ENCODE data around the gene CCDC137. TPM values are rescaled to one million over a fixed set of nuclear protein-coding genes. Genes with fewer than 3 reads are reported as not detected.

The CCDC137 gene
- total RNA-seq, 2 experiments from 2014 or later, result 34.0 to 36.8 TPM

- H3K4me1 Mint-ChIP-seq (ENCODE audit: low read depth), result peaks cover 18% of the 10 kb centered on the region
- intact Hi-C loops (cut with micrococcal nuclease), result no loop called here
- H3K27me3 Mint-ChIP-seq, result no peaks in the 10 kb centered on the region
- ChIA-PET POLR2A (interaction anchor here (1.0 to 1.3 kb wide), 2 partner anchors 30 to 32 kb away, joined by 3 to 4 read pairs; partner anchors contain the start of genes ARL16 and HGS), CTCF (no interaction called here)
- no peaks in the 10 kb centered on the region for H3K9me3 Mint-ChIP-seq
- no peak overlapping the region for H3K27ac Mint-ChIP-seq
- peaks cover 1% of the 10 kb centered on the region for H3K36me3 Mint-ChIP-seq
- H3K4me3 Mint-ChIP-seq, result no peak overlapping the region
- no peak for DNase-seq
Observed at GRCh38 chr17:81715107-81715871, 48.8 kb downstream of the CCDC137 start.

- DNase-seq, result no peak
- intact Hi-C loops (cut with micrococcal nuclease), result no loop called here
- no peak overlapping the region for H3K27ac Mint-ChIP-seq
- H3K9me3 Mint-ChIP-seq, result no peaks in the 10 kb centered on the region
- H3K27me3 Mint-ChIP-seq, result no peaks in the 10 kb centered on the region
- peaks cover 12% of the 10 kb centered on the region for H3K4me1 Mint-ChIP-seq (ENCODE audit: low read depth)
- POLR2A ChIA-PET, result interaction anchor here (1.3 kb wide), 1 partner anchor 33 kb away, joined by 4 read pairs; the partner anchor contains the start of genes ARL16 and HGS
- CTCF ChIA-PET, result no interaction called here
- H3K36me3 Mint-ChIP-seq, result peaks cover 1% of the 10 kb centered on the region
- no peak overlapping the region for H3K4me3 Mint-ChIP-seq
Observed at GRCh38 chr17:81715872-81716673, 49.5 kb downstream of the CCDC137 start.

- CTCF ChIA-PET, result no interaction called here
- no peaks in the 10 kb centered on the region for H3K27me3 Mint-ChIP-seq
- no peak for DNase-seq
- intact Hi-C loops (cut with micrococcal nuclease), result no loop called here
- H3K4me1 Mint-ChIP-seq (ENCODE audit: low read depth), result peaks cover 8% of the 10 kb centered on the region
- no peaks in the 10 kb centered on the region for H3K9me3 Mint-ChIP-seq
- POLR2A ChIA-PET, result no interaction called here
- peaks cover 1% of the 10 kb centered on the region for H3K36me3 Mint-ChIP-seq
- no peak overlapping the region for H3K4me3 Mint-ChIP-seq
- no peak overlapping the region for H3K27ac Mint-ChIP-seq
Observed at GRCh38 chr17:81716674-81716996, 50.1 kb downstream of the CCDC137 start.

DNA sequence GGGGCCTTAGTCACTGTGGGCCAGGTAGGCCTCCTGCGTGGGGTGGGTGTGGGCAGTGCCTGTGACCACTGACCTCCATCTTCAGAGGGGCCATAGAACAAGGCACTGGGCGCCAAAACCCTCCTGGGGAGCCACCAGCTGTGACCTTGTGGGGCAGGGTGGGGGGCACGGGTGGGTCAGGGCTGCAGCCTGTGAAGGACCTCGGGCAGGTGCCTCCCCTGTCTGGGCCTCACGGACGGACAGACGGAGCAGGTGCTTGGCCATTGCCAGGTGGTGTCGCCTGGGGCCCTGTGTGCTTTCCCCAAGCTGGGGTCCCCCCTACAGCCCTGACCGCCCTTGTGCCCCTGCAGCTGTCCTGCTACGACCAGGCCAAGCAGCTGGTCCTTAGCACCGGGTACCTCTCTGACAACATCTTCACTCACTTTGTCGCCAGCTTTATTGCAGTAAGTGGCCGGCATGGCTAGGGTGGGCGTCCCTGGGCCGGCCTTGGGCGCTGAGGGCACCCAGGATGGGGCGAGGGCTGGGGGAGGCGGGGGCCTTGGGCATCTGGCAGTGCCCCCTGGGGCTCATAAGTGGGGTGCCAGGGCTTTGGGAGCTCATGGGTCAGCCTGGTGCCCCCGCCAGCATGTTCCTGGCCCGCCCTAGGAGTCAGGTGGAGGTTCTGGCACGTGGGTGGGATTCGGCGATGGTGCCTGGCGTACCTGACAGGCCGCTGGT, 50.7 kb downstream of the CCDC137 start:
- peaks cover 1% of the 10 kb centered on the region for H3K36me3 Mint-ChIP-seq
- H3K9me3 Mint-ChIP-seq, result no peaks in the 10 kb centered on the region
- intact Hi-C loops (cut with micrococcal nuclease), result no loop called here
- H3K27ac Mint-ChIP-seq, result no peak overlapping the region
- POLR2A ChIA-PET, result no interaction called here
- H3K4me1 Mint-ChIP-seq (ENCODE audit: low read depth), result peaks cover 6% of the 10 kb centered on the region
- H3K4me3 Mint-ChIP-seq, result no peak overlapping the region
- CTCF ChIA-PET, result no interaction called here
- H3K27me3 Mint-ChIP-seq, result no peaks in the 10 kb centered on the region
- no peak for DNase-seq

DNA sequence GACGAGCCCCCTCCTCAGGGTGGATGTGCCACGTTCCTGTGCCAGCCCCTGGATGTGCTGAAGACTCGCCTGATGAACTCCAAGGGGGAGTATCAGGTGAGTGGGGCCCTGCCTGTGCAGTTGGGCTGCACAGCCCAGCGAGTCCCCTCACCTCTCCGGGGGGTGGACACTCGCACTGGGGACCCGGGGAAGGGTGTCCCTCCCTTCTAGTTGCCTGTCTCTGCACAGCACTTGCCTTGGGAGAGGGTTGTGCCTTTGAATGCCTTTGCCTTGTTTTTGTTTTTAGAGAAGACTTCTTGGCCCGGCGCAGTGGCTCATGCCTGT, 51.2 kb downstream of the CCDC137 start:
- ChIA-PET POLR2A (no interaction called here), CTCF (no interaction called here)
- intact Hi-C loops (cut with micrococcal nuclease), result no loop called here
- no peak overlapping the region for H3K4me3 Mint-ChIP-seq
- peaks cover 6% of the 10 kb centered on the region for H3K4me1 Mint-ChIP-seq (ENCODE audit: low read depth)
- DNase-seq, result no peak
- no peaks in the 10 kb centered on the region for H3K9me3 Mint-ChIP-seq
- no peaks in the 10 kb centered on the region for H3K27me3 Mint-ChIP-seq
- peaks cover 1% of the 10 kb centered on the region for H3K36me3 Mint-ChIP-seq
- H3K27ac Mint-ChIP-seq, result no peak overlapping the region

GRCh38 chr17:81719410-81720266, 53.1 kb downstream of the CCDC137 start:
- Mint-ChIP-seq H3K27me3 (peaks cover 12% of the 10 kb centered on the region), H3K4me3 (no peak overlapping the region), H3K4me1 (ENCODE audit: low read depth) (no peaks in the 10 kb centered on the region), H3K36me3 (peaks cover 1% of the 10 kb centered on the region), H3K27ac (no peak overlapping the region), H3K9me3 (no peaks in the 10 kb centered on the region)
- CTCF ChIA-PET, result no interaction called here
- DNase-seq, result no peak
- intact Hi-C loops (cut with micrococcal nuclease), result no loop called here
- POLR2A ChIA-PET, result no interaction called here

DNA sequence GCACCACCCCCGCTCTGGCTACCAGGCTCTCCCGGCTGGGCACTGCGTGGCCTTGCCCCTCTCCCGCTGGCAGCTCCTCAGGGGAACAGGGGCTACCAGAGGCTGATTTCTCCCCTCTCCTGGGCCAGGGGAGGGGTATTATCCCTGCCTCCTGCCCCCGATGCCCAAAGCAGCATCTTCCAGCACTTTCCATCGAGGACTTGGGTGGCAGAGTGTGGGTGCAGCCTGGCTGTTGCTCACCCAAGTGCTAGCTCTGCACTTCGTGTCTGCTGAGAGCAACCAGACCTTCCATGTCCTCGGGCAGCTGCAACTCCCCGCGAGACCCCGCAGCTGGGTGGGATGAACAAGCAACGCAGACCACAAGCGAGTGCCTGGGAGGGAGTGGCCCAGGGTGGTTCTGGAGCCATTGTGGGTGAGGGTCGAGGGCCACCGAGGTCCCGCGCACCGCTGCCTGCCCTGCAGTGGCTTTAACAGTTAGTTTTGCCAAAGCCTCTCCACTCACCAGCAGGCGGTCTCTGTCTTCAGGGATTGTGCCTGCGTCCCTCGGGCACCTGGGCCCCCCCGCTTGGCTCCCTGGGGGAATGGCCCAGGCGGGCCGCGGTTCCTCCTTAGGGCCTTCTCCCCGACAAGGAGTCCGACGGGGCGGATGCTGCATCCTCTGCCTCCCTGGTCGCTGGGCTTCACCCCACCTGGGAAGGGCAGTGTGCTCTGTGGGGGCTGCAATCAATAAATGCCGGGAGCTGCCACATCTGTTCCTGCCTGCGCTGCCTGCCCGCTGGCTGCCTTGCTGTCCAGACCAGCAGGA, 53.9 kb downstream of the CCDC137 start:
- Mint-ChIP-seq H3K4me3 (no peak overlapping the region), H3K9me3 (no peaks in the 10 kb centered on the region), H3K27me3 (peaks cover 12% of the 10 kb centered on the region), H3K4me1 (ENCODE audit: low read depth) (no peaks in the 10 kb centered on the region), H3K36me3 (peaks cover 1% of the 10 kb centered on the region), H3K27ac (no peak overlapping the region)
- POLR2A ChIA-PET, result no interaction called here
- CTCF ChIA-PET, result interaction anchor here (0.6 kb wide), 1 partner anchor 13 kb away, joined by 3 read pairs; no protein-coding TSS in a partner anchor
- no peak for DNase-seq
- intact Hi-C loops (cut with micrococcal nuclease), result no loop called here

- no peaks in the 10 kb centered on the region for H3K4me1 Mint-ChIP-seq (ENCODE audit: low read depth)
- H3K4me3 Mint-ChIP-seq, result no peak overlapping the region
- peaks cover 18% of the 10 kb centered on the region for H3K27me3 Mint-ChIP-seq
- H3K9me3 Mint-ChIP-seq, result no peaks in the 10 kb centered on the region
- CTCF ChIA-PET, result interaction anchor here (1.3 kb wide), 1 partner anchor 147 kb away, joined by 4 read pairs; no protein-coding TSS in a partner anchor
- intact Hi-C loops (cut with micrococcal nuclease), result no loop called here
- H3K36me3 Mint-ChIP-seq, result peaks cover 1% of the 10 kb centered on the region
- no peak overlapping the region for H3K27ac Mint-ChIP-seq
- POLR2A ChIA-PET, result no interaction called here
- DNase-seq, result no peak
Observed at GRCh38 chr17:81722184-81723120, 55.9 kb downstream of the CCDC137 start.

Data from activated CD4-positive, alpha-beta memory T cell treated with anti-CD3 and anti-CD28 coated beads for 36 hours (primary cell).